GM06990 (cell line): ENCODE measurements around the gene SLC35F6.
A peak's percentile ranks its signal among the peaks of the same experiment; 100 is the strongest.
"Not testable (repeated sequence)": the region's sequence is repeated elsewhere in the genome, so short reads cannot be mapped to it uniquely, and the experiment has no call there.

Experiments
- DNase-seq: peaks from one replicate; pipeline ENCODE4 v3.0.0-alpha.2; 2011; ENCODE audit not compliant: insufficient read length; ENCODE audit errors: extremely low read depth
- H3K27me3 ChIP-seq: replicated peaks from 2 replicates; pipeline ENCODE4 v1.6.0; 2011; ENCODE audit warnings: low read length; ENCODE audit not compliant: control insufficient read depth, insufficient read depth
- H3K36me3 ChIP-seq: 2 replicates; pipeline ENCODE4 v1.5.1; 2011; ENCODE audit warnings: low read length; ENCODE audit not compliant: control insufficient read depth, insufficient read depth
- H3K4me3 ChIP-seq: replicated peaks from 2 replicates; pipeline ENCODE4 v1.5.1; 2011; ENCODE audit warnings: low read depth, mild to moderate bottlenecking, control low read depth, low read length
- TF ChIP-seq, protein P1 (sequence below): IDR thresholded peaks from 2 replicates; pipeline ENCODE4 v1.5.1; 2011; ENCODE audit warnings: low read length, control low read depth, mild to moderate bottlenecking, inconsistent platforms; ENCODE audit not compliant: insufficient read depth, poor library complexity, severe bottlenecking

The SLC35F6 gene

DNA sequence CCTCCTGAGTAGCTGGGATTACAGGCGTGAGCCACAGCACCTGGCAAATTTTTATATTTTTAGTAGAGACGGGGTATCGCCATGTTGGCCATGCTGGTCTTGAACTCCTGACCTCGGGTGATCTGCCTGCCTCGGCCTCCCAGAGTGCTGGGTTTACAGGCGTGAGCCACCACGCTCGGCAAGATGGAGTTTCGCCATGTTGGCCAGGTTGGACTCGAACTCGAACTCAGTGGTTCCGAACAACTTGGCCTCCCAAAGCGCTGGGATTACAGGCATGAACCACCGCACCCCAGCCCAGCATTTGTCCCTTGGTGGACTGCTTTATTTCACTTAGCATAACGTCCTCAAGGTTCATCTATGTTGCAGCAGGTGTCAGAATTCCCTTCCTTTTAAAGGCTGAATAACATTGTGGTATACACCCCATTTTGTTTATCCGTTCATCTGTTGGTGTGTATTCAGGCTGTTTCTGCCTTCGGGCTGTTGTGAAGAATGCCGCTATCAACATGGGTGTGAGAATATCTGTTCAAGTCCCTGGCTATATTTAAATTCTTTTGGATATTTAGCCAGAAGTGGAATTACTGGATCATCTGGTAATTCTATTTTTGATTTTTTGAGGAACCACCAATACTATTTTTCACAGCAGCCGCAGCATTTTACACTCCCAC is 20.6 kb downstream of the SLC35F6 start:
- DNase-seq: no peak
- Histone ChIP-seq H3K36me3 (peaks cover 6% of the 10 kb centered on the region), H3K27me3 (no peaks in the 10 kb centered on the region), H3K4me3 (no peak overlapping the region)
- TF ChIP-seq, protein P1, sequence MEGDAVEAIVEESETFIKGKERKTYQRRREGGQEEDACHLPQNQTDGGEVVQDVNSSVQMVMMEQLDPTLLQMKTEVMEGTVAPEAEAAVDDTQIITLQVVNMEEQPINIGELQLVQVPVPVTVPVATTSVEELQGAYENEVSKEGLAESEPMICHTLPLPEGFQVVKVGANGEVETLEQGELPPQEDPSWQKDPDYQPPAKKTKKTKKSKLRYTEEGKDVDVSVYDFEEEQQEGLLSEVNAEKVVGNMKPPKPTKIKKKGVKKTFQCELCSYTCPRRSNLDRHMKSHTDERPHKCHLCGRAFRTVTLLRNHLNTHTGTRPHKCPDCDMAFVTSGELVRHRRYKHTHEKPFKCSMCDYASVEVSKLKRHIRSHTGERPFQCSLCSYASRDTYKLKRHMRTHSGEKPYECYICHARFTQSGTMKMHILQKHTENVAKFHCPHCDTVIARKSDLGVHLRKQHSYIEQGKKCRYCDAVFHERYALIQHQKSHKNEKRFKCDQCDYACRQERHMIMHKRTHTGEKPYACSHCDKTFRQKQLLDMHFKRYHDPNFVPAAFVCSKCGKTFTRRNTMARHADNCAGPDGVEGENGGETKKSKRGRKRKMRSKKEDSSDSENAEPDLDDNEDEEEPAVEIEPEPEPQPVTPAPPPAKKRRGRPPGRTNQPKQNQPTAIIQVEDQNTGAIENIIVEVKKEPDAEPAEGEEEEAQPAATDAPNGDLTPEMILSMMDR: no peak

DNA sequence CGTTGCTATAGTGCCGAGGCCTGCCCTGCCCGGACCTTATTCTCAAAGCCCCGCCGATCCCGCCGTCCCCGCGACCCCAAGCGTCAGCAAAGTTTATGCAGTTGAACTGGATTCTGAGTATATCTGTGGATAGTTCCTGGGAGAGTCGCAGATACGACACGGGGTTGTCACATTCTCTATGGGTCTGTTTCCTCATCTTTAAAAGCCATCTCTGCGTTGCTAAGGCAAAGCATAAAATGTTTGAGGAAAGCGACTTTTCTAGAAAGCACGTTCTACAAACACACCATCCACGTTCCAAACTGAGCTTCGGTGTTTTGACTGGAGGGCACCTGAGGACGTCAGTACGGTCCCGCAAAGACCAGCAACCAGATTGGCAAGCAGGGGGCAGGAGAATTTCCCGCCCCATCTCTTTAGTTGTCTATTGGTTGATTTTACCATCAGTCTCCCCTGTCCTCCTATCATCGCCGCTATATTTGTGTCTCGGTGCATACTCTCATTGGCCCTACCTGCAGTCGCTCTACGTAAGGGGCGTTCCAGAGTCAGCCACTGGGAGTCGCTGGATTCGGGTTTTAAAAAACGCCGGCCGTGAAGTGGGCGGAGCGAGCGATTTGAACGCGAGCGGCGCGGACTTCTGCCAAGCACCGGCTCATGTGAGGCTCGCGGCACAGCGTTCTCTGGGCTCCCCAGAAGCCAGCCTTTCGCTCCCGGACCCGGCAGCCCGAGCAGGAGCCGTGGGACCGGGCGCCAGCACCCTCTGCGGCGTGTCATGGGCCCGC is 21.5 kb downstream of the SLC35F6 start, which contains the start of gene CENPA:
Gene CENPA (plus strand): TSS at position 626 of the 776 bp plus-strand sequence. CDS start 141 bp downstream, at position 767.
- TF ChIP-seq, protein P1: no peak
- peak; percentile 93 for DNase-seq
- H3K27me3 ChIP-seq: no peaks in the 10 kb centered on the region

DNA sequence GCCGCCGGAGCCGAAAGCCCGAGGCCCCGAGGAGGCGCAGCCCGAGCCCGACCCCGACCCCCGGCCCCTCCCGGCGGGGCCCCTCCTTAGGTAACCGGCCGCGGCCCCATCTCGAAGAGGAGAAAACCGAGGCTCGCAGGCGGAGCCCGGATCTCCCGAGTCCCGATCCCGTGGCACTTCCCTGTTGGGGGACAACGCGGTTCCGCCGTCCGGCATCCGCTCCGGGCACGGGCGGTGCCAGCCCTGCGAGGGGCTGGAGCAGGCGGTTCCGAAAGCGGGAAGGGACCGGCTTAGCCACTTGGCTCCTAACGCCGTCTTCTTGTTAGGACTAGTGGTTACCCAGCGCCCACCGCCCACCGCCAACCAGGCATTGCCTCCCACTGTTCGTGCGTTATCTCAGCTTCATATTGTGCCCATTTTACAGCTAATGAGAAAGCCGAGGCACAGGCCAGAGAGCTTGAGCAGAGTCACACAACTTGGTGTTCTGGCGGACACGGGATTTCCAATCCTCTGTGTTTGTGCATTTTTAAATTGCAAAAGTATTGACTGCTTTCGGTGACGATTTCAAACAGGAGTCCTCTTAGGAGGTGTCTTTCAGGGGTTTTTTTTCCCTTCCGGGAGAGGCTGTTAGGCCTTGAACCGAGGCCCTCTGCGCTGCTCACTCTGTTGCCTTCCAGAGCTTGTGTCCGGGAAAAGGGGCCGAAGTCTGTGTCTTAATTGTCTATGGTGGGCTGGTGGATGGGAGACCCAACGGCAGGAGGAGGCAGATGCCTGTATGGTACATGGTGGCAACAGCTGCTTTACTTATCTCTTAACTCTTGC is 22.3 kb downstream of the SLC35F6 start:
- TF ChIP-seq, protein P1: no peak
- peak; percentile 67 for DNase-seq
- Histone ChIP-seq H3K4me3 (peak overlapping the region; percentile 82), H3K27me3 (no peaks in the 10 kb centered on the region), H3K36me3 (peaks cover 2% of the 10 kb centered on the region)

More for the DNA sequence above, 21.5 kb downstream of the SLC35F6 start, which contains the start of gene CENPA:
- H3K36me3 ChIP-seq: peaks cover 2% of the 10 kb centered on the region
- H3K4me3 ChIP-seq: peak within 1 kb of the TSS; percentile 82

DNA sequence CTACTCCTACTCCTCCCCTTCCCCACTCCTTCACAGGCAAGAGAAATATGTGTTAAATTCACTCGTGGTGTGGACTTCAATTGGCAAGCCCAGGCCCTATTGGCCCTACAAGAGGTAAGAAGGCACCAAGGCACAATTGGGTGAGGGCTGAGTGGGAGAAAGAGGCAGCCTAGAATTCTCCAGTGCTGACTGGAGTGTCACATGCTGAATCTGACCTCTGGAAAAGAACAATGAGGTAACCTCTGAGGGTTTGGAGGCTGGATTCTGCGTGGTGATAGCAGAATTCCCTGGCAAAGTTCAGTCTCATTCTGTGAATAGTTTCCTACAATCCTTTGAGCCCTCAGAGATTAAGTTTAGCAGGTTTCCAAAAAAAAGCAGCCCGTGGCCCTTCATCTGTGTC is 28.6 kb downstream of the SLC35F6 start:
- TF ChIP-seq, protein P1: no peak
- peaks cover 14% of the 10 kb centered on the region for H3K36me3 ChIP-seq
- H3K27me3 ChIP-seq: no peaks in the 10 kb centered on the region
- H3K4me3 ChIP-seq: no peak overlapping the region
- no peak for DNase-seq

DNA sequence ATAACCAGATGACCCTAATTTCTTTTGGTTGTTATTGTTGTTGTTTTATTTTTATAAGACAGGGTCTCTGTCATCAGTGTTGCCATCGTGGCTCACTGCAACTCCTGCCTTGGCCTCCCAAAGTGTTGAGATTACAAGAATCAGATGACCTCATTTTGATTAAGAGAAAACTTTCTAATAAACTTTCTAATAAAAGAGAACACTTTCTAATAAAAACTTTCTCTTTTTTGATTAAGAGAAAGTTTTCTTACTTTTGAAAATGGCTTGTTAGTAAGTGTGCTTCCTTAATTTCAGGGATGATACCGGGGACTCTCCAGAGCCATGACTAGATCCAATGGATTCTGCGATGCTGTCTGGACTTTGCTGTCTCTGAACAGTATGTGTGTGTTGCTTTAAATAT is 29.4 kb downstream of the SLC35F6 start:
- H3K4me3 ChIP-seq: no peak overlapping the region
- no peak for DNase-seq
- TF ChIP-seq, protein P1: no peak
- peaks cover 14% of the 10 kb centered on the region for H3K36me3 ChIP-seq
- no peaks in the 10 kb centered on the region for H3K27me3 ChIP-seq

DNA sequence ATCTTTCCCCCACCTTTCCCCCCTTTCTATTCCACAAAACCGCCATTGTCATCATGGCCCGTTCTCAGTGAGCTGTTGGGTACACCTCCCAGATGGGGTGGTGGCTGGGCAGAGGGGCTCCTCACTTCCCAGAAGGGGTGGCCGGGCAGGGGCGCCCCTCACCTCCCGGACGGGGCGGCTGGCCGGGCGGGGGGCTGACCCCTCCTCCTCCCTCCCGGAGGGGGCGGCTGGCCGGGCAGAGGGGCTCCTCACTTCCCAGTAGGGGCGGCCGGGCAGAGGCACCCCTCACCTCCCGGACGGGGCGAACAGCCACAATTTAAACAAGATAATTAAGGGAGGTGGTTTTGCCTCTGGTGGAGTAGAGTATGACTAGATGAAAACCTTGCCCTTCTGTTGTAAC is 31.1 kb downstream of the SLC35F6 start:
- not testable (repeated sequence) for H3K27me3 ChIP-seq, DNase-seq, H3K4me3 ChIP-seq
- H3K36me3 ChIP-seq: peaks cover 14% of the 10 kb centered on the region
